ENCODE data around the gene ABCA10.

DNA sequence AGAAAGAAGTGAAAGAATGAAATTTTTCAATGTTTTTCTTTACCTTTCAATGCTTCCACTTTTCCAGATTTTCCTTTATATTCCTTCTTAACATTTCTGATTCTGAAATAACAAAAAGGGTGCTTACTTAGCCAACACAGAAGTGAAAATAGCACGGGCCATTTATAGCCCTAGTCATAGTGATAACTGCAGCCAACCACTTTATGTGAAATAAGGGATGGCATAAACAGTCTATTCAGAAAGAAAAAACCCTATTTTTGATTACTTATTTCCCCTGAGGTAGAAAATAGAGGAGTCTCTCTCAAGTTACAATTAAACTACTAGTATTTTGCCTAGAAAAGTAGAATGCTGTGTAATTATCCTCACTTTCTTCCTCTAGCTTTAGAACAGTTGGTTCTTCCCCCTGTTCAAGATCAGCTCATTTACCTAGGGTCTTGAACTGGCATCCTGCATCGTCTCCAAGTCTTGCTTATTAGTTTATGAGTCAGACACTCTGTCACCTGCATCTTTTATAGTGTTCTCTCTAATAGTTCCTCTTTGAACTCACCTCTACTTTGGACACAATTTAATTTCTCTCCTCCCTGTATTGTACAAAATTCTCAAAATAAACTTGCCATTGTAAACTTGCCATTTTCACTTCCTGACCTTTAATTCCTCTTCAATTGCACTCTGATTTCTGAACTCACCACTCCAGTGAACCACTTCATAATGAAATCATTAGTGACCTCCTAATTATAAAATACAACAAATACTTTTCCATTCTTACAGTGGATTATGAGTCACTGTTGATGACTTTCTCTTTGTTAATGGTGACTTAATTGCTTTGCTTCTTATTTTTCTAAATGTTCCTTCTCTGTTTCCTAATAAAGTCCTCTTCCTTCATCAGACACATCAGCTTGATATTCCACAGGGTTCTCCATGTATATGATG lies 110.5 kb downstream of the ABCA10 start:
- TF ChIP-seq POLR2A (IDR thresholded peaks at IDR 0.05; ENCODE audit: low read depth), result no peak
- no peak for TF ChIP-seq EP300 (IDR thresholded peaks at IDR 0.05)

All from esophagus muscularis mucosa (tissue), 2 donors.